Transverse colon (tissue), 3 donors: Measurements from ENCODE around the gene AKAP13.

Source experiments
- CTCF ChIP-seq, 5 experiments: fragments of 200-600 bp in 3 of 5; fragments of 450-650 bp in 2 of 5; sonication (generic) in 3 of 5; IDR thresholded peaks; 1 replicate in 2 of 5; 2 replicates in 3 of 5; pipeline ENCODE4 v1.5.1; 2016 to 2017; ENCODE audit warnings: antibody characterized with exemption in 5 of 5, inconsistent platforms in 3 of 5, mild to moderate bottlenecking in 2 of 5, moderate library complexity in 1 of 5
- POLR2A ChIP-seq: fragments of 450-650 bp; IDR thresholded peaks from one replicate; pipeline ENCODE4 v1.6.1; 2016; ENCODE audit warnings: antibody characterized with exemption, mild to moderate bottlenecking, moderate library complexity

- TF ChIP-seq POLR2A (no peak), CTCF (IDR thresholded peaks at IDR 0.05) (no peak)
Observed at GRCh38 chr15:85381850-85382751, 1.7 kb downstream of the AKAP13 start.
